K562 (cell line): ENCODE results near the gene IL17REL.

Source experiments
- ATF3 ChIP-seq, 2 experiments: fragments of 450-650 bp in 1 of 2; sonication (generic) in 1 of 2; formaldehyde crosslinking in 1 of 2; IDR thresholded peaks in 1 of 2; conservative IDR thresholded peaks in 1 of 2; 2 replicates each; pipeline versions ENCODE4 v1.6.1 to v1.8.1; 2016 to 2023; ENCODE audit warnings: mild to moderate bottlenecking in 2 of 2, moderate library complexity in 2 of 2, inconsistent platforms in 1 of 2, missing genetic modification reagents in 1 of 2
- CBX1 ChIP-seq: sonication (generic); IDR thresholded peaks from 2 replicates; pipeline ENCODE4 v1.6.1; 2016; ENCODE audit warnings: antibody characterized with exemption, low read depth, mild to moderate bottlenecking
- CHD7 ChIP-seq: fragments of 200-600 bp; sonication (generic); IDR thresholded peaks from one replicate; pipeline ENCODE4 v1.6.1; 2012; ENCODE audit warnings: mild to moderate bottlenecking, low read depth, low read length, inconsistent platforms
- FOS ChIP-seq: IDR thresholded peaks from 3 replicates; pipeline ENCODE4 v1.6.1; 2011; ENCODE audit not compliant: insufficient read length; ENCODE audit errors: extremely low read depth
- FOSL1 ChIP-seq: fragments of 200-800 bp; sonication (Bioruptor generic); conservative IDR thresholded peaks from 2 replicates; pipeline ENCODE4 v1.6.1; 2016; ENCODE audit warnings: missing genetic modification characterization, missing compliant biosample characterization
- HDAC6 ChIP-seq: IDR thresholded peaks from 2 replicates; pipeline ENCODE4 v1.6.1; 2012; ENCODE audit warnings: low read depth, mild to moderate bottlenecking, control low read depth, inconsistent platforms, low read length, moderate library complexity
- HEY1 ChIP-seq: fragments of 250-450 bp; sonication (Bioruptor Pico); IDR thresholded peaks from 2 replicates; pipeline ENCODE4 v1.5.0; 2020; ENCODE audit warnings: mild to moderate bottlenecking, moderate library complexity, borderline replicate concordance
- KAT2B ChIP-seq: IDR thresholded peaks from one replicate; pipeline ENCODE4 v1.6.1; 2012; ENCODE audit warnings: low read depth, mild to moderate bottlenecking, control low read depth, inconsistent platforms, low read length, moderate library complexity
- MYNN ChIP-seq, 2 experiments: sonication (generic); formaldehyde crosslinking in 1 of 2; IDR thresholded peaks; 2 replicates each; pipeline versions ENCODE4 v1.5.0 to v1.6.1; 2016 to 2020; ENCODE audit warnings: antibody characterized with exemption in 1 of 2, missing genetic modification reagents in 1 of 2
- NCOA2 ChIP-seq, 2 experiments: fragments of 450-650 bp; IDR thresholded peaks; 2 replicates each; pipeline ENCODE4 v1.6.1; 2018; ENCODE audit warnings: mild to moderate bottlenecking in 2 of 2, moderate library complexity in 1 of 2; ENCODE audit not compliant: partially characterized antibody in 2 of 2
- NR2C2 ChIP-seq, 2 experiments: fragments of 200-800 bp in 1 of 2; sonication (Bioruptor generic) in 1 of 2; sonication (generic) in 1 of 2; formaldehyde crosslinking in 1 of 2; IDR thresholded peaks; 2 replicates each; pipeline versions ENCODE4 v1.6.1 to v1.8.0; 2016 to 2022; ENCODE audit warnings: mild to moderate bottlenecking in 1 of 2, missing compliant biosample characterization in 1 of 2, missing genetic modification characterization in 1 of 2, missing genetic modification reagents in 1 of 2
- SIRT6 ChIP-seq: IDR thresholded peaks from one replicate; pipeline ENCODE4 v1.6.1; 2012; ENCODE audit warnings: low read depth, mild to moderate bottlenecking, control low read depth, inconsistent platforms, low read length, moderate library complexity
- SMARCC2 ChIP-seq: fragments of 450-650 bp; IDR thresholded peaks from 2 replicates; pipeline ENCODE4 v1.6.1; 2017; ENCODE audit warnings: antibody characterized with exemption, moderate library complexity, mild to moderate bottlenecking, low read depth
- ZBTB8A ChIP-seq: fragments of 450-650 bp; IDR thresholded peaks from 2 replicates; pipeline ENCODE4 v1.6.1; 2018; ENCODE audit warnings: mild to moderate bottlenecking, moderate library complexity; ENCODE audit not compliant: partially characterized antibody

GRCh38 chr22:50035131-50035881, 22.7 kb upstream of the IL17REL start:
- no peak for TF ChIP-seq HEY1 (CRISPR knock-in tag)
- no peak for TF ChIP-seq NR2C2 (CRISPR knock-in tag; IDR thresholded peaks at IDR 0.05)
- TF ChIP-seq NR2C2 (tag; IDR thresholded peaks at IDR 0.05), result no peak
- TF ChIP-seq MYNN (IDR thresholded peaks at IDR 0.05), result no peak
- no peak for TF ChIP-seq MYNN (CRISPR knock-in tag; IDR thresholded peaks at IDR 0.05)
- no peak for TF ChIP-seq FOSL1
- no peak for TF ChIP-seq NCOA2 (IDR thresholded peaks at IDR 0.05; ENCODE audit: partially characterized antibody in 2 of 2)
- no peak for TF ChIP-seq CHD7
- TF ChIP-seq SIRT6, result no peak
- no peak for TF ChIP-seq CBX1
- TF ChIP-seq ATF3 (IDR thresholded peaks at IDR 0.05), result no peak
- TF ChIP-seq ATF3 (CRISPR knock-in tag; conservative IDR thresholded peaks at IDR 0.05), result no peak
- TF ChIP-seq KAT2B, result no peak
- TF ChIP-seq SMARCC2, result no peak
- TF ChIP-seq HDAC6, result no peak
- TF ChIP-seq FOS, result no peak
- no peak for TF ChIP-seq ZBTB8A
